ENCODE data around the gene AIFM3. TPM values are rescaled to one million over a fixed set of nuclear protein-coding genes. Genes with fewer than 3 reads are reported as not detected.

Gene AIFM3
- total RNA-seq, 1 experiment from 2014 or later, result 2.6 TPM

GRCh38 chr22:20959578-20960461 lies 7.2 kb upstream of the AIFM3 start:
- Mint-ChIP-seq H3K4me3 (no peak overlapping the region), H3K9me3 (no peaks in the 10 kb centered on the region), H3K36me3 (no peaks in the 10 kb centered on the region), H3K27ac (no peak overlapping the region), H3K4me1 (peaks cover 17% of the 10 kb centered on the region), H3K27me3 (ENCODE audit: low read depth) (peaks cover 41% of the 10 kb centered on the region)
- ATAC-seq (no peak), DNase-seq (ENCODE audit: low spot score) (no peak)
- no peak for TF ChIP-seq ZNF671 (CRISPR knock-in tag; IDR thresholded peaks at IDR 0.05)
- TF ChIP-seq FOXP1 (CRISPR knock-in tag; IDR thresholded peaks at IDR 0.05; ENCODE audit: borderline replicate concordance), result no peak
- TF ChIP-seq ZNF263 (CRISPR knock-in tag; IDR thresholded peaks at IDR 0.05; ENCODE audit: low read depth), result no peak
- no peak for TF ChIP-seq ZNF317 (CRISPR knock-in tag; IDR thresholded peaks at IDR 0.05; ENCODE audit: borderline replicate concordance, low read depth)
- no peak for TF ChIP-seq ZNF512 (CRISPR knock-in tag; IDR thresholded peaks at IDR 0.05; ENCODE audit: borderline replicate concordance)
- no peak for TF ChIP-seq ZNF232 (CRISPR knock-in tag; IDR thresholded peaks at IDR 0.05)
- no peak for TF ChIP-seq CDX4 (CRISPR knock-in tag; IDR thresholded peaks at IDR 0.05; ENCODE audit: borderline replicate concordance)
- TF ChIP-seq TCF7 (CRISPR knock-in tag; IDR thresholded peaks at IDR 0.05; ENCODE audit: low read depth), result no peak
- no peak for TF ChIP-seq ZNF138 (CRISPR knock-in tag; conservative IDR thresholded peaks at IDR 0.05)
- no peak for TF ChIP-seq SMAD4 (CRISPR knock-in tag; IDR thresholded peaks at IDR 0.05)
- TF ChIP-seq, protein P1, sequence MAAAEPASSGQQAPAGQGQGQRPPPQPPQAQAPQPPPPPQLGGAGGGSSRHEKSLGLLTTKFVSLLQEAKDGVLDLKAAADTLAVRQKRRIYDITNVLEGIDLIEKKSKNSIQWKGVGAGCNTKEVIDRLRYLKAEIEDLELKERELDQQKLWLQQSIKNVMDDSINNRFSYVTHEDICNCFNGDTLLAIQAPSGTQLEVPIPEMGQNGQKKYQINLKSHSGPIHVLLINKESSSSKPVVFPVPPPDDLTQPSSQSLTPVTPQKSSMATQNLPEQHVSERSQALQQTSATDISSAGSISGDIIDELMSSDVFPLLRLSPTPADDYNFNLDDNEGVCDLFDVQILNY (CRISPR knock-in tag; IDR thresholded peaks at IDR 0.05), result no peak
- no peak for TF ChIP-seq KAT7 (CRISPR knock-in tag; IDR thresholded peaks at IDR 0.05; ENCODE audit: borderline replicate concordance)
- TF ChIP-seq ESRRA (CRISPR knock-in tag; IDR thresholded peaks at IDR 0.05; ENCODE audit: borderline replicate concordance), result no peak
- TF ChIP-seq, protein P2, sequence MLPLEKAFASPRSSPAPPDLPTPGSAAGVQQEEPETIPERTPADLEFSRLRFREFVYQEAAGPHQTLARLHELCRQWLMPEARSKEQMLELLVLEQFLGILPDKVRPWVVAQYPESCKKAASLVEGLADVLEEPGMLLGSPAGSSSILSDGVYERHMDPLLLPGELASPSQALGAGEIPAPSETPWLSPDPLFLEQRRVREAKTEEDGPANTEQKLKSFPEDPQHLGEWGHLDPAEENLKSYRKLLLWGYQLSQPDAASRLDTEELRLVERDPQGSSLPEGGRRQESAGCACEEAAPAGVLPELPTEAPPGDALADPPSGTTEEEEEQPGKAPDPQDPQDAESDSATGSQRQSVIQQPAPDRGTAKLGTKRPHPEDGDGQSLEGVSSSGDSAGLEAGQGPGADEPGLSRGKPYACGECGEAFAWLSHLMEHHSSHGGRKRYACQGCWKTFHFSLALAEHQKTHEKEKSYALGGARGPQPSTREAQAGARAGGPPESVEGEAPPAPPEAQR (CRISPR knock-in tag; IDR thresholded peaks at IDR 0.05), result no peak
- no peak for TF ChIP-seq NR1H2 (CRISPR knock-in tag; IDR thresholded peaks at IDR 0.05)
- no peak for TF ChIP-seq SOX15 (CRISPR knock-in tag; IDR thresholded peaks at IDR 0.05)
- TF ChIP-seq NFATC4 (CRISPR knock-in tag; IDR thresholded peaks at IDR 0.05), result no peak
- no peak for TF ChIP-seq JUN (CRISPR knock-in tag; IDR thresholded peaks at IDR 0.05)
- TF ChIP-seq, protein P3, sequence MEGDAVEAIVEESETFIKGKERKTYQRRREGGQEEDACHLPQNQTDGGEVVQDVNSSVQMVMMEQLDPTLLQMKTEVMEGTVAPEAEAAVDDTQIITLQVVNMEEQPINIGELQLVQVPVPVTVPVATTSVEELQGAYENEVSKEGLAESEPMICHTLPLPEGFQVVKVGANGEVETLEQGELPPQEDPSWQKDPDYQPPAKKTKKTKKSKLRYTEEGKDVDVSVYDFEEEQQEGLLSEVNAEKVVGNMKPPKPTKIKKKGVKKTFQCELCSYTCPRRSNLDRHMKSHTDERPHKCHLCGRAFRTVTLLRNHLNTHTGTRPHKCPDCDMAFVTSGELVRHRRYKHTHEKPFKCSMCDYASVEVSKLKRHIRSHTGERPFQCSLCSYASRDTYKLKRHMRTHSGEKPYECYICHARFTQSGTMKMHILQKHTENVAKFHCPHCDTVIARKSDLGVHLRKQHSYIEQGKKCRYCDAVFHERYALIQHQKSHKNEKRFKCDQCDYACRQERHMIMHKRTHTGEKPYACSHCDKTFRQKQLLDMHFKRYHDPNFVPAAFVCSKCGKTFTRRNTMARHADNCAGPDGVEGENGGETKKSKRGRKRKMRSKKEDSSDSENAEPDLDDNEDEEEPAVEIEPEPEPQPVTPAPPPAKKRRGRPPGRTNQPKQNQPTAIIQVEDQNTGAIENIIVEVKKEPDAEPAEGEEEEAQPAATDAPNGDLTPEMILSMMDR (IDR thresholded peaks at IDR 0.05), result no peak
- ChIA-PET CTCF (interaction anchor here (0.5 to 4.6 kb wide), 4 partner anchors 39 to 143 kb away, joined by 3 to 29 read pairs (median 8); no protein-coding TSS in a partner anchor), POLR2A (no interaction called here)

Measured in WTC11 (cell line).